HG03039 (cell line): ENCODE results near the gene REXO5.
"Not testable (repeated sequence)": the region's sequence is repeated elsewhere in the genome, so short reads cannot be mapped to it uniquely, and the experiment has no call there.

Experiments used
- ATAC-seq: cut with Tn5 transposase; IDR thresholded peaks from one replicate; pipeline ENCODE4 v1.9.1; 2021; ENCODE audit warnings: mild to moderate bottlenecking, moderate library complexity; ENCODE audit not compliant: unreplicated experiment

REXO5 gene

GRCh38 chr16:20806168-20807050 is at the start of gene REXO5, which contains the start of gene ERI2:
TSS of gene REXO5 (plus strand) at chr16:20806527. CDS start at chr16:20806954, 427 bp downstream.
TSS of gene ERI2 (minus strand) at chr16:20806472. CDS start at chr16:20806430, 42 bp downstream.
- ATAC-seq: peak; percentile 71

- no peak for ATAC-seq
Measured at GRCh38 chr16:20760346-20760745, 46.0 kb upstream of the REXO5 start.

GRCh38 chr16:20761175-20761574 is 45.2 kb upstream of the REXO5 start:
- ATAC-seq: no peak

- ATAC-seq: no peak
Measured at GRCh38 chr16:20762404-20763123, 43.8 kb upstream of the REXO5 start.

- ATAC-seq: peak; percentile 97
Measured at GRCh38 chr16:20763461-20764232, 42.7 kb upstream of the REXO5 start, which contains the start of gene ACSM3. TSS of gene ACSM3 (plus strand) at chr16:20764014. CDS start at chr16:20770035, 6,021 bp downstream.

- ATAC-seq: not testable (repeated sequence)
Measured at GRCh38 chr16:20764448-20764847, 41.9 kb upstream of the REXO5 start.

- ATAC-seq: no peak
Measured at GRCh38 chr16:20765732-20766131, 40.6 kb upstream of the REXO5 start.

- no peak for ATAC-seq
Measured at GRCh38 chr16:20766294-20766693, 40.0 kb upstream of the REXO5 start.

- no peak for ATAC-seq
Measured at GRCh38 chr16:20767577-20767976, 38.8 kb upstream of the REXO5 start.

- no peak for ATAC-seq
Measured at GRCh38 chr16:20768121-20768520, 38.2 kb upstream of the REXO5 start.

- no peak for ATAC-seq
Measured at GRCh38 chr16:20768818-20769217, 37.5 kb upstream of the REXO5 start.

GRCh38 chr16:20773679-20774078 is 32.6 kb upstream of the REXO5 start:
- ATAC-seq: no peak

- ATAC-seq: no peak
Measured at GRCh38 chr16:20774703-20775362, 31.5 kb upstream of the REXO5 start.

GRCh38 chr16:20781697-20782096 is 24.6 kb upstream of the REXO5 start:
- ATAC-seq: no peak

GRCh38 chr16:20782470-20782869 is 23.9 kb upstream of the REXO5 start:
- no peak for ATAC-seq

- ATAC-seq: no peak
Measured at GRCh38 chr16:20784204-20784603, 22.1 kb upstream of the REXO5 start.

- ATAC-seq: no peak
Measured at GRCh38 chr16:20789130-20789529, 17.2 kb upstream of the REXO5 start.

- no peak for ATAC-seq
Measured at GRCh38 chr16:20791923-20792612, 14.3 kb upstream of the REXO5 start.

- ATAC-seq: no peak
Measured at GRCh38 chr16:20798364-20798763, 8.0 kb upstream of the REXO5 start.

GRCh38 chr16:20799599-20799998 is 6.7 kb upstream of the REXO5 start:
- ATAC-seq: no peak
